ENCODE measurements around the gene CD3G. TPM values are rescaled to one million over a fixed set of nuclear protein-coding genes. Genes with fewer than 3 reads are reported as not detected.

Gene CD3G
- total RNA-seq, 2 experiments from 2014 or later = 227 to 232 TPM

DNA sequence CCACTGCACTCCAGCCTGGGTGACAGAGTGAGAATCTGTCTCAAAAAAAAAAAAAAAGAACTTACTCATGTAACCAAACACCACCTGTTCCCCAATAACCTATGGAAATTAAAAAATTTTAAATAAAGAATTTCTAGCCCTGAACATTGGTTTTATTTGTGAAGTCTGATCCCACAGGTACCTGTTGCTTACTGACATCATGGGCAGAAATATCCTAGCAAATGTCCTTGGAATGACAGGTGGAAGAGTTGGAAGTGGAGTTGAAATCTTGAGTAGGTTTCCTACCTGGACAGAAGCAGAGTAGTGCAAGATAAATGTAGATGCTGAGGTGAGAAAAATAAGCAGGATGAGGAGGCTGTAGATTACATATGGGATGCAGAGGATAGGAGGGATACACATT is 18.9 kb upstream of the CD3G start:
- CTCF ChIA-PET = no interaction called here

DNA sequence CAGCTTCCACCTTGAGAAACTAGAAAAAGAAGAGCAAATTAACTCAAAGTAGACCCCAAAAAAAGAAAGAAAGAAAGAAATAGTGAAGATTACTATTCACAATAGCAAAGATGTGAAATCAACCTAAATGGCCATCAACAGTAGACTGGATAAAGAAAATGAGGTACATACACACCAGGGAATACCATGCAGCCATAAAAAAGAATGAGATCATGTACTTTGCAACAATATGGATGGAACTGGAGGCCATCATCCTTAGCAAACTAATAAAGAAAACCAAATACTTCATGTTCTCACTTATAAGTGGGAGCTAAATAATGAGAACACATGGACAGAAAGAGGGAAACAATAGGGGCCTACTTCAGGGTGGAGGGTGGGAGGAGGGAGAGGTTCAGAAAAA is 15.4 kb upstream of the CD3G start:
- H3K27me3 Mint-ChIP-seq (ENCODE audit: low read depth) = no peaks in the 10 kb centered on the region
- H3K9me3 Mint-ChIP-seq (ENCODE audit: insufficient read depth) = peaks cover 5% of the 10 kb centered on the region
- ChIA-PET POLR2A (interaction anchor here (1.0 kb wide), 2 partner anchors 13 to 30 kb away, joined by 3 read pairs; partner anchors contain the start of gene UBE4A), CTCF (interaction anchor here (0.8 to 1.0 kb wide), 2 partner anchors 23 to 33 kb away, joined by 3 read pairs; no protein-coding TSS in a partner anchor)
- H3K36me3 Mint-ChIP-seq (ENCODE audit: low read depth) = peaks cover 34% of the 10 kb centered on the region
- ATAC-seq (no peak), DNase-seq (no peak)
- H3K4me1 Mint-ChIP-seq (ENCODE audit: low read depth) = peaks cover 6% of the 10 kb centered on the region
- H3K27ac Mint-ChIP-seq = no peak overlapping the region
- no peak overlapping the region for H3K4me3 Mint-ChIP-seq

More for the DNA sequence above, 18.9 kb upstream of the CD3G start:
- peaks cover 20% of the 10 kb centered on the region for H3K4me1 Mint-ChIP-seq (ENCODE audit: low read depth)
- DNase-seq (no peak), ATAC-seq (no peak)
- H3K27me3 Mint-ChIP-seq (ENCODE audit: low read depth) = no peaks in the 10 kb centered on the region
- no peak overlapping the region for H3K4me3 Mint-ChIP-seq
- peaks cover 40% of the 10 kb centered on the region for H3K36me3 Mint-ChIP-seq (ENCODE audit: low read depth)
- no peak overlapping the region for H3K27ac Mint-ChIP-seq
- no peaks in the 10 kb centered on the region for H3K9me3 Mint-ChIP-seq (ENCODE audit: insufficient read depth)
- POLR2A ChIA-PET = no interaction called here

GRCh38 chr11:118334745-118335144 is 9.4 kb upstream of the CD3G start:
- no peaks in the 10 kb centered on the region for H3K27me3 Mint-ChIP-seq (ENCODE audit: low read depth)
- H3K4me1 Mint-ChIP-seq (ENCODE audit: low read depth) = peaks cover 54% of the 10 kb centered on the region
- peak overlapping the region; percentile 49 for H3K4me3 Mint-ChIP-seq
- POLR2A ChIA-PET = interaction anchor here (1.9 kb wide), 1 partner anchor 30 kb away, joined by 8 read pairs; the partner anchor contains the start of gene CD3E
- DNase-seq = no peak
- H3K36me3 Mint-ChIP-seq (ENCODE audit: low read depth) = peaks cover 53% of the 10 kb centered on the region
- peak overlapping the region; percentile 84 for H3K27ac Mint-ChIP-seq
- ATAC-seq = peak; percentile 13
- CTCF ChIA-PET = no interaction called here
- peaks cover 5% of the 10 kb centered on the region for H3K9me3 Mint-ChIP-seq (ENCODE audit: insufficient read depth)

- Mint-ChIP-seq H3K27me3 (ENCODE audit: low read depth) (no peaks in the 10 kb centered on the region), H3K4me1 (ENCODE audit: low read depth) (peaks cover 64% of the 10 kb centered on the region), H3K27ac (peak overlapping the region; percentile 96), H3K36me3 (ENCODE audit: low read depth) (peaks cover 70% of the 10 kb centered on the region), H3K4me3 (peak overlapping the region; percentile 84), H3K9me3 (ENCODE audit: insufficient read depth) (peaks cover under 1% of the 10 kb centered on the region)
- ATAC-seq (peak; percentile 67), DNase-seq (peak; percentile 97)
- ChIA-PET POLR2A (interaction anchor here (0.6 to 1.5 kb wide), 5 partner anchors 9 to 756 kb away, joined by 3 to 9 read pairs (median 3); no protein-coding TSS in a partner anchor), CTCF (interaction anchor here (1.0 to 2.4 kb wide), 6 partner anchors 9 to 140 kb away, joined by 3 to 11 read pairs (median 4); no protein-coding TSS in a partner anchor)
Observed at GRCh38 chr11:118338637-118339061, 5.5 kb upstream of the CD3G start.

- DNase-seq = peak; percentile 56
- ATAC-seq = peak; percentile 2
- H3K4me3 Mint-ChIP-seq = peak overlapping the region; percentile 84
- H3K4me1 Mint-ChIP-seq (ENCODE audit: low read depth) = peaks cover 66% of the 10 kb centered on the region
- POLR2A ChIA-PET = interaction anchor here (0.6 to 4.3 kb wide), 9 partner anchors 8 to 755 kb away, joined by 3 to 30 read pairs (median 4); partner anchors contain the start of genes JAML and KMT2A
- peak overlapping the region; percentile 96 for H3K27ac Mint-ChIP-seq
- H3K9me3 Mint-ChIP-seq (ENCODE audit: insufficient read depth) = no peaks in the 10 kb centered on the region
- CTCF ChIA-PET = interaction anchor here (0.9 to 2.9 kb wide), 9 partner anchors 8 to 141 kb away, joined by 3 to 11 read pairs (median 4); no protein-coding TSS in a partner anchor
- H3K36me3 Mint-ChIP-seq (ENCODE audit: low read depth) = peaks cover 73% of the 10 kb centered on the region
- H3K27me3 Mint-ChIP-seq (ENCODE audit: low read depth) = no peaks in the 10 kb centered on the region
Observed at GRCh38 chr11:118339281-118339961, 4.7 kb upstream of the CD3G start.

DNA sequence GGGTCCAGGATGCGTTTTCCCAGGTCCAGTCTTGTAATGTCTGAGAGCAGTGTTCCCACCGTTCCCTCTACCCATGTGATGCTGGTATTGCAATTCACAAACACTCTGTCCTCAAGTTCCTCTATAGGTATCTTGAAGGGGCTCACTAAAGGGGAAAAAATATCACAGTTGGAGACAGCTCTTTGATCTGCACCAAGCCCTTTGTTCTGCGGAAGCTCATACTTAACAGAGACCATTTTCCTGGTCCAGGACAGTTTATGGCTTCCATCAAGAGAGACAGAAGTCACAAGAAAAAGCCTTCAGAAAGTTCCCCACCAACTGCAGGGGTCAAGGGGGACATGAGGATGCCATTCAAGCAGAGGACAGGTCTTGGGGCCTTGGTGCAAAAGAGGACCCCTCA is 3.7 kb upstream of the CD3G start:
- Mint-ChIP-seq H3K36me3 (ENCODE audit: low read depth) (peaks cover 72% of the 10 kb centered on the region), H3K4me1 (ENCODE audit: low read depth) (peaks cover 60% of the 10 kb centered on the region), H3K9me3 (ENCODE audit: insufficient read depth) (no peaks in the 10 kb centered on the region), H3K27ac (peak overlapping the region; percentile 96), H3K27me3 (ENCODE audit: low read depth) (no peaks in the 10 kb centered on the region), H3K4me3 (peak overlapping the region; percentile 84)
- ATAC-seq (no peak), DNase-seq (peak; percentile 32)
- ChIA-PET CTCF (interaction anchor here (1.0 to 2.9 kb wide), 5 partner anchors 13 to 142 kb away, joined by 3 to 10 read pairs (median 9); no protein-coding TSS in a partner anchor), POLR2A (interaction anchor here (1.0 to 4.3 kb wide), 7 partner anchors 11 to 124 kb away, joined by 3 to 30 read pairs (median 5); partner anchors contain the start of genes JAML, KMT2A, MPZL3 and UBE4A)

DNA sequence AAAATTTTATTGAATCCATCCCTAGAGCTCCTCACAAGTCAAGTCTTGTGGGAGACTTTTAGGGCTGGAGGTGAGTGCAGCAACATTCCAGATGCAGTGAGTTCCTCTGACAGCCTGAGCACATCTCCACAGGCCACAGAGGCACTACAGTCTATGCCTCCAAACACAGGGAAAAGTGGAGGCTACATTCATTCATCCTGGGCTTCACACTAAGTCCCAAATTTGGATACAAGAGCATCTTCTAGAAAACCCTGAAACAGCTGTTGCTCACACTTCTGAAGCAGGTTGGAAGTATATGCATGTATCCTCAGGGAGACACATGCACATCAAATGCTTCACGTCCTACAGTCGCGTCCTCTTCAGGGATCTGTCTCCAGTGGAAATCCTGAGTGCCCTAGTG is 2.9 kb upstream of the CD3G start:
- peak overlapping the region; percentile 96 for H3K27ac Mint-ChIP-seq
- ChIA-PET CTCF (interaction anchor here (1.1 to 2.9 kb wide), 6 partner anchors 12 to 143 kb away, joined by 3 to 17 read pairs (median 10); no protein-coding TSS in a partner anchor), POLR2A (interaction anchor here (0.7 to 4.3 kb wide), 6 partner anchors 13 to 125 kb away, joined by 3 to 30 read pairs (median 6); partner anchors contain the start of genes JAML, MPZL3 and UBE4A)
- peaks cover 59% of the 10 kb centered on the region for H3K4me1 Mint-ChIP-seq (ENCODE audit: low read depth)
- no peaks in the 10 kb centered on the region for H3K9me3 Mint-ChIP-seq (ENCODE audit: insufficient read depth)
- DNase-seq (no peak), ATAC-seq (no peak)
- H3K4me3 Mint-ChIP-seq = peak overlapping the region; percentile 84
- peaks cover 74% of the 10 kb centered on the region for H3K36me3 Mint-ChIP-seq (ENCODE audit: low read depth)
- no peaks in the 10 kb centered on the region for H3K27me3 Mint-ChIP-seq (ENCODE audit: low read depth)

DNA sequence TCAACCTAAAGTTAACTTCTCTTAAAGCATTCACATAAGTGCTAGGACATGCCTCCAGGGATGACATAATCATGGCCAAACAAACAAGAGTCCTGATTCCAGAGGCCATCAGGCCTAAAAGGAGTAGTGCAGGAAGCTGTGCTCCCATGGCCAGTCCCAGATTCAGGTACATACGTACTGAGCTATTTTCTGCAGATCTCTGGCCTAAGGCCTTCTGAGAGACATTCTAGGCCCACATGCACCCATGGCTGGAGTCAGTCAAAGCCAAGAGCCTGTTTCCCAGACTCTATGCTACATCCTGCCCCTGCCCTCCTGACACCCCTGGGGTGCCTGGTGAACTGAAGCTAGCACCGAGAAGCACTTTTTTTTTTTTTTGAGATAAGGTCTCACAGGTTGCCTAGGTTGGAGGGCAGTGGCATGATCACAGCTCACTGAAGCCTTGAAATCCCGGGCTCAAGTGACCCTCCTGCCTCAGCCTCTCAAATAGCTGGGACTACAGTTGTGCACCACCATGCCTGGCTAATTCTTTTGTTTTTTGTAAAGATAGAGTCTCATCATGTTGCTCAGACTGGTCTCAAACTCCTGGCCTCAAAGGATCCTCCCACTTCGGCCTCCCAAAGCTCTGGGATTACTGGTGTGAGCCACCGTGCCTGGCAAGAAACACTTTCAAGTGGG is 2.2 kb upstream of the CD3G start:
- ChIA-PET POLR2A (interaction anchor here (0.7 to 4.3 kb wide), 13 partner anchors 13 to 326 kb away, joined by 3 to 30 read pairs (median 4); partner anchors contain the start of genes JAML, KMT2A and UBE4A), CTCF (interaction anchor here (0.9 to 2.9 kb wide), 8 partner anchors 9 to 143 kb away, joined by 3 to 17 read pairs (median 5); no protein-coding TSS in a partner anchor)
- Mint-ChIP-seq H3K27me3 (ENCODE audit: low read depth) (no peaks in the 10 kb centered on the region), H3K27ac (peak overlapping the region; percentile 96), H3K4me3 (peak overlapping the region; percentile 84), H3K4me1 (ENCODE audit: low read depth) (peaks cover 60% of the 10 kb centered on the region), H3K9me3 (ENCODE audit: insufficient read depth) (no peaks in the 10 kb centered on the region), H3K36me3 (ENCODE audit: low read depth) (peaks cover 74% of the 10 kb centered on the region)
- ATAC-seq = no peak
- peak; percentile 49 for DNase-seq

DNA sequence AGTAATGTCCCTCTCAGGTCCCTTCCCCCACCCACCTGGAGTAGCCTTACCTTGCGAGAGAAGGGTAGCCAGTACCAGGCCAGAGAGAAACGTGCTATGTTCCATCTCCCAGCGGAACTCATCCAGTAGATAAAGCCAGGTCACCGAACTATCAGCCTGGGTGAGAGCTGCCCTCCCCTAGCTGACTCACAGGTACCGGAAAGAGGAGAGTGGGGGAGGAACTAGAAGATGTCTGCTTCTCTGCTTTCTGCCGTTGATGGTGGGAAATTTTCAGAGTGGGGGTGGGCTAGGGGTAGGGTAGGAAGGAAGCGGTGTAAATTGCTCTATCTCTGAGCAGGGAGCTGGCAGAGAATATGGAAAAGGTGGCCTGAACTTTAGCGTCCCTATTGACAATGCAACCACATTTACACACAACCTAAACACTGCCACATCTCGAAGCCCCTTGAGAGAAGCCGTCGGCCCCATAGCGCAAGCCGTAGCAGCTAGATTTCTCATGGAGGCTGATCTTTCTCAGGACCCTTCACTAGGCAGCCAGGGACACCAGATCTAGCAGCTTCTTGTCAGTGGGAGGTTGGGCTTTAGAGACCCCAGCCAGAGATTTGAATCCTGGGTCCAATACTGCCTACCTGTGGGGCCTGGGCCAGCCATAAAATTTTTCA is 1.5 kb upstream of the CD3G start, which contains the start of gene CD3D:
TSS of gene CD3D (minus strand) at position 203 of the 659 bp plus-strand sequence. CDS start at position 105, 98 bp downstream.
- peaks cover 75% of the 10 kb centered on the region for H3K36me3 Mint-ChIP-seq (ENCODE audit: low read depth)

GRCh38 chr11:118343248-118343647 is 896 bp upstream of the CD3G start:
- ChIA-PET POLR2A (interaction anchor here (0.5 to 4.3 kb wide), 8 partner anchors 16 to 145 kb away, joined by 3 to 30 read pairs (median 4); partner anchors contain the start of genes JAML, KMT2A and UBE4A), CTCF (interaction anchor here (1.3 to 2.9 kb wide), 4 partner anchors 20 to 145 kb away, joined by 3 to 17 read pairs (median 8); no protein-coding TSS in a partner anchor)
- ATAC-seq = no peak
- Mint-ChIP-seq H3K9me3 (ENCODE audit: insufficient read depth) (no peaks in the 10 kb centered on the region), H3K4me3 (peak overlapping the region; percentile 84), H3K27me3 (ENCODE audit: low read depth) (no peaks in the 10 kb centered on the region), H3K27ac (peak overlapping the region; percentile 96), H3K4me1 (ENCODE audit: low read depth) (peaks cover 61% of the 10 kb centered on the region), H3K36me3 (ENCODE audit: low read depth) (peaks cover 73% of the 10 kb centered on the region)
- peak; percentile 40 for DNase-seq

More for the DNA sequence above, 1.5 kb upstream of the CD3G start, which contains the start of gene CD3D:
- CTCF ChIA-PET = interaction anchor here (0.9 to 2.9 kb wide), 8 partner anchors 9 to 144 kb away, joined by 3 to 17 read pairs (median 4); no protein-coding TSS in a partner anchor
- POLR2A ChIA-PET = interaction anchor here (0.5 to 4.3 kb wide), 13 partner anchors 17 to 842 kb away, joined by 3 to 30 read pairs (median 4); partner anchors contain the start of genes JAML, KMT2A and UBE4A
- H3K9me3 Mint-ChIP-seq (ENCODE audit: insufficient read depth) = no peaks in the 10 kb centered on the region
- peaks cover 63% of the 10 kb centered on the region for H3K4me1 Mint-ChIP-seq (ENCODE audit: low read depth)
- ATAC-seq = peak; percentile 35
- peak within 1 kb of the TSS; percentile 84 for H3K4me3 Mint-ChIP-seq
- H3K27ac Mint-ChIP-seq = peak within 1 kb of the TSS; percentile 96
- no peaks in the 10 kb centered on the region for H3K27me3 Mint-ChIP-seq (ENCODE audit: low read depth)
- peak; percentile 78 for DNase-seq
